HFFc6 (cell line): ENCODE results near the gene IQSEC3. TPM values are rescaled to one million over a fixed set of nuclear protein-coding genes. Genes with fewer than 3 reads are reported as not detected.
"Not testable (repeated sequence)": the region's sequence is repeated elsewhere in the genome, so short reads cannot be mapped to it uniquely, and the experiment has no call there.

Experiments
- DNase-seq: peaks from one replicate; pipeline ENCODE4 v3.0.0-alpha.2; 2018
- H3K27ac Mint-ChIP-seq: 2 replicates; pipeline ENCODE4 v1.8.0; 2020; ENCODE audit warnings: mild to moderate bottlenecking, mixed read lengths
- H3K27me3 Mint-ChIP-seq: 2 replicates; pipeline ENCODE4 v1.8.0; 2021; ENCODE audit warnings: mild to moderate bottlenecking, moderate library complexity, mixed read lengths; ENCODE audit not compliant: insufficient read depth
- H3K36me3 Mint-ChIP-seq: 2 replicates; pipeline ENCODE4 v1.8.0; 2021; ENCODE audit warnings: low read depth, mixed read lengths
- H3K4me1 Mint-ChIP-seq: 2 replicates; pipeline ENCODE4 v1.8.0; 2020; ENCODE audit warnings: low read depth, mixed read lengths
- H3K4me3 Mint-ChIP-seq: 2 replicates; pipeline ENCODE4 v1.8.0; 2020; ENCODE audit warnings: mild to moderate bottlenecking, moderate library complexity, mixed read lengths
- H3K9me3 Mint-ChIP-seq: 2 replicates; pipeline ENCODE4 v1.8.0; 2020; ENCODE audit warnings: mild to moderate bottlenecking, mixed read lengths
- CTCF ChIP-seq: fragments of 200-600 bp; sonication (generic); IDR thresholded peaks from 2 replicates; pipeline ENCODE4 v1.5.0; 2021; ENCODE audit warnings: antibody characterized with exemption, mild to moderate bottlenecking
- total RNA-seq, 6 experiments: library from RNA; stranded (reverse); fragmentation: NEBNext Ultra II Directional; extraction: Animal tissue kit (Norgen Biotek cat#: 25700); gene quantifications; 2 replicates in 1 of 6; 3 replicates in 5 of 6; pipeline ENCODE4 v1.2.3, GENCODE V29; 2021

Gene IQSEC3
- total RNA-seq, 6 experiments from 2014 or later: not detected

GRCh38 chr12:184811-185575, 118.4 kb downstream of the IQSEC3 start:
- no peak overlapping the region for H3K27ac Mint-ChIP-seq
- no peaks in the 10 kb centered on the region for H3K9me3 Mint-ChIP-seq
- no peak for TF ChIP-seq CTCF
- H3K4me1 Mint-ChIP-seq: peaks cover 32% of the 10 kb centered on the region
- no peak overlapping the region for H3K4me3 Mint-ChIP-seq
- H3K36me3 Mint-ChIP-seq: no peaks in the 10 kb centered on the region
- DNase-seq: no peak
- peaks cover 3% of the 10 kb centered on the region for H3K27me3 Mint-ChIP-seq

GRCh38 chr12:185576-185955, 119.0 kb downstream of the IQSEC3 start:
- Mint-ChIP-seq H3K4me3 (no peak overlapping the region), H3K27me3 (peaks cover 8% of the 10 kb centered on the region), H3K4me1 (peaks cover 26% of the 10 kb centered on the region), H3K9me3 (no peaks in the 10 kb centered on the region), H3K36me3 (no peaks in the 10 kb centered on the region), H3K27ac (no peak overlapping the region)
- no peak for TF ChIP-seq CTCF
- DNase-seq: no peak

- no peak for DNase-seq
- TF ChIP-seq CTCF: no peak
- Mint-ChIP-seq H3K27ac (no peak overlapping the region), H3K4me1 (peaks cover 25% of the 10 kb centered on the region), H3K27me3 (peaks cover 11% of the 10 kb centered on the region), H3K9me3 (no peaks in the 10 kb centered on the region), H3K36me3 (no peaks in the 10 kb centered on the region), H3K4me3 (no peak overlapping the region)
Measured at GRCh38 chr12:186006-186625, 119.5 kb downstream of the IQSEC3 start.

- not testable (repeated sequence) for H3K4me1 Mint-ChIP-seq, H3K9me3 Mint-ChIP-seq, H3K27ac Mint-ChIP-seq, H3K36me3 Mint-ChIP-seq, DNase-seq
- H3K4me3 Mint-ChIP-seq: peak overlapping the region; percentile 86
- H3K27me3 Mint-ChIP-seq: peaks cover 18% of the 10 kb centered on the region
Measured at GRCh38 chr12:187986-188909, 121.7 kb downstream of the IQSEC3 start.

GRCh38 chr12:188910-189621, 122.5 kb downstream of the IQSEC3 start:
- peaks cover 18% of the 10 kb centered on the region for H3K27me3 Mint-ChIP-seq
- no peak overlapping the region for H3K27ac Mint-ChIP-seq
- H3K36me3 Mint-ChIP-seq: no peaks in the 10 kb centered on the region
- peak; percentile 17 for DNase-seq
- TF ChIP-seq CTCF: peak; percentile 85
- H3K4me3 Mint-ChIP-seq: peak overlapping the region; percentile 86
- no peaks in the 10 kb centered on the region for H3K4me1 Mint-ChIP-seq
- H3K9me3 Mint-ChIP-seq: no peaks in the 10 kb centered on the region
